Activated CD8-positive, alpha-beta T cell treated with anti-CD3 and anti-CD28 coated beads for 36 hours (primary cell): ENCODE results near the gene AFAP1. TPM values are rescaled to one million over a fixed set of nuclear protein-coding genes. Genes with fewer than 3 reads are reported as not detected.

Experiments used
- ATAC-seq: fragments of 200-7000 bp; cut with Tn5 transposase; one replicate; pipeline ENCODE4 v1.10.0; 2021; ENCODE audit warnings: mild to moderate bottlenecking, moderate library complexity
- CTCF ChIA-PET: fragments of 350-600 bp; sonication (Branson Sonifier 250); formaldehyde crosslinking; loops from one replicate; lab custom pipeline; 2021; ENCODE audit warnings: antibody characterized with exemption; lab: Charles Lee
- POLR2A ChIA-PET: fragments of 350-600 bp; sonication (Branson Sonifier 250); formaldehyde crosslinking; loops from one replicate; lab custom pipeline; 2021; ENCODE audit warnings: antibody characterized with exemption; lab: Charles Lee
- DNase-seq: peaks from one replicate; pipeline ENCODE4 v3.0.0-alpha.2; 2020
- H3K27ac Mint-ChIP-seq: one replicate; pipeline ENCODE4 v1.8.0; 2021; ENCODE audit warnings: mild to moderate bottlenecking, mixed read lengths
- H3K27me3 Mint-ChIP-seq: one replicate; pipeline ENCODE4 v1.8.0; 2021; ENCODE audit warnings: mixed read lengths
- H3K36me3 Mint-ChIP-seq: one replicate; pipeline ENCODE4 v1.8.0; 2021; ENCODE audit warnings: low read depth, mixed read lengths
- H3K4me1 Mint-ChIP-seq: one replicate; pipeline ENCODE4 v1.8.0; 2021; ENCODE audit warnings: low read depth, mixed read lengths
- H3K4me3 Mint-ChIP-seq: one replicate; pipeline ENCODE4 v1.8.0; 2021; ENCODE audit warnings: mild to moderate bottlenecking, moderate library complexity, mixed read lengths
- H3K9me3 Mint-ChIP-seq: one replicate; pipeline ENCODE4 v1.8.0; 2021; ENCODE audit warnings: mixed read lengths
- CTCF ChIP-seq: fragments of 200-600 bp; IDR thresholded peaks from one replicate; pipeline ENCODE4 v1.8.0; 2022; ENCODE audit warnings: antibody characterized with exemption, mild to moderate bottlenecking
- intact Hi-C: fragments of 100-400 bp; cut with micrococcal nuclease; formaldehyde crosslinking; loops from one replicate; pipeline ENCODE4 v1.10.0; 2022
- total RNA-seq, 2 experiments: library from RNA; stranded (reverse); gene quantifications; one replicate each; pipeline ENCODE4 v1.2.3, GENCODE V29; 2021

AFAP1 gene
- total RNA-seq, 2 experiments from 2014 or later: 25.5 to 26.5 TPM

DNA sequence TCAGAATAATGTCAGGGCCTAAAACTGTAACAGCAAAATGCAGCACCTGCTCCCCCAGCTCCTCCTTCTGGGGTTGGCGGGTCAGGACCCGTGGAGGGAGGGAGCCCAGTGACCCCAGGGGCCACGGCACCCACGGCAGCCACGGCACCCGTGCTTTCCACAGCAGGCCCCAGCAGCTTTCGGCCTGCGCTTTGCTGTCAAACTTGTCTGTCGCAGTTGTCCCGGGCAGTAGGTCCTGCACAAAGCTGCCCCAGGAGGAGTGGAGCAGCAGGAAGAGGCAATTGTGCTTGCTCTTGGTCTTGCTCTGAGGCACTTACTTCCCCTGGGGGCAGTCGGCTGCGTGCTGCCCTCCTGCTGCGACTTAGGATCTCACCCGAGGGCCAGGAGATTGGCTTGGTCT is 183.6 kb downstream of the AFAP1 start:
- CTCF ChIA-PET: no interaction called here
- POLR2A ChIA-PET: no interaction called here
- intact Hi-C loops: no loop called here
- Mint-ChIP-seq H3K36me3 (no peaks in the 10 kb centered on the region), H3K4me3 (no peak overlapping the region), H3K27ac (no peak overlapping the region), H3K27me3 (no peaks in the 10 kb centered on the region), H3K4me1 (peaks cover 33% of the 10 kb centered on the region), H3K9me3 (no peaks in the 10 kb centered on the region)
- ATAC-seq: no peak
- no peak for DNase-seq
- TF ChIP-seq CTCF: no peak

DNA sequence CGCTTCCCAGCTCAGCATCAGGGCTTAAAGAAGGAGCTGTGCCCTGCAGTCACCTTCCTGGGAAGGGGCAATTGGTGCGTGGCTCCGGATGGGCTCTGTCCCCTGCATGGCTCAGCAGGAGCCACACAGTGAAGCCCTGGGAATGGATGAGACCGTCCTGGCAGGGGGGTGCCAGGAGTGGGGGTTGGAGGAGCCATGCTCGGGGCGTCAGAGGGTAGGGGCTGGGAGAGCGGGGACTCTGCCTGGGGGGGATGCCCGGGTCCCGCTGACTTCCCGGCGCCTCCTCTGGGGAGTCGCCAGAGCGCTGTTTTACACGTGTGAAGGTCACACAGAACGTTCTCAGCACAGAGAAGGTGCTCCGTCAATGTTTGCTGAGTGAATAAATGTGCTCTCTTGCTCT is 184.1 kb downstream of the AFAP1 start:
- CTCF ChIA-PET: no interaction called here
- POLR2A ChIA-PET: no interaction called here
- Mint-ChIP-seq H3K9me3 (no peaks in the 10 kb centered on the region), H3K36me3 (no peaks in the 10 kb centered on the region), H3K27ac (no peak overlapping the region), H3K4me1 (peaks cover 36% of the 10 kb centered on the region), H3K27me3 (no peaks in the 10 kb centered on the region), H3K4me3 (no peak overlapping the region)
- no peak for TF ChIP-seq CTCF
- intact Hi-C loops: no loop called here
- DNase-seq: no peak
- ATAC-seq: no peak

GRCh38 chr4:7754565-7755262 is 184.9 kb downstream of the AFAP1 start:
- H3K27me3 Mint-ChIP-seq: no peaks in the 10 kb centered on the region
- DNase-seq (no peak), ATAC-seq (no peak)
- no peaks in the 10 kb centered on the region for H3K36me3 Mint-ChIP-seq
- POLR2A ChIA-PET: no interaction called here
- intact Hi-C loops: no loop called here
- H3K4me3 Mint-ChIP-seq: no peak overlapping the region
- no peaks in the 10 kb centered on the region for H3K9me3 Mint-ChIP-seq
- no peak overlapping the region for H3K27ac Mint-ChIP-seq
- CTCF ChIA-PET: no interaction called here
- no peak for TF ChIP-seq CTCF
- peaks cover 37% of the 10 kb centered on the region for H3K4me1 Mint-ChIP-seq

DNA sequence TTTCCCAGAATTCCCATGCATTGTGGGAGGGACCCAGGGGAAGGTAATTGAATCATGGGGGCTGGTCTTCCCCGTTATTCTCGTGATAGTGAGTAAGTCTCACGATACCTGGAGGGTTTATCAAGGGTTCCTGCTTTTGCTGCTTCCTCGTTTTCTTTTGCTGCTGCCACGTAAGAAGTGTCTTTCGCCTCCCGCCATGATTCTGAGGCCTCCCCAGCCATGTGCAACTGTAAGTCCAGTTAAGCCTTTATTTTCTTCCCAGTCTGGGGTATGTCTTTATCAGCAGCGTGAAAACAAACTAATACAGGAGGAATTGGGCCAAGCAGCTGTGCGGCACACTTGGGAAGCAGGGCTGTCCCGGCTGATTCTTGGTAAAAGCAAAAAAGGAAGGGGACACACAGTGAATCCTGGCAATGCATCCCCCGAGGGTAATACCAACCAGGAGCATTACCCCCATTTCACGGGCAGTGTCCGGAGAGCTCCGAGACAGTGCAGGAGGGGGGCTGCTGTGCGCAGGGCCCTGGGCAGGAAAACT is 185.7 kb downstream of the AFAP1 start:
- DNase-seq: no peak
- H3K9me3 Mint-ChIP-seq: no peaks in the 10 kb centered on the region
- no peak overlapping the region for H3K4me3 Mint-ChIP-seq
- no peak for ATAC-seq
- no peaks in the 10 kb centered on the region for H3K27me3 Mint-ChIP-seq
- peaks cover 38% of the 10 kb centered on the region for H3K4me1 Mint-ChIP-seq
- no peak for TF ChIP-seq CTCF
- ChIA-PET CTCF (no interaction called here), POLR2A (interaction anchor here (0.7 kb wide), 1 partner anchor 53 kb away, joined by 3 read pairs; no protein-coding TSS in a partner anchor)
- no peaks in the 10 kb centered on the region for H3K36me3 Mint-ChIP-seq
- H3K27ac Mint-ChIP-seq: no peak overlapping the region
- intact Hi-C loops: no loop called here

DNA sequence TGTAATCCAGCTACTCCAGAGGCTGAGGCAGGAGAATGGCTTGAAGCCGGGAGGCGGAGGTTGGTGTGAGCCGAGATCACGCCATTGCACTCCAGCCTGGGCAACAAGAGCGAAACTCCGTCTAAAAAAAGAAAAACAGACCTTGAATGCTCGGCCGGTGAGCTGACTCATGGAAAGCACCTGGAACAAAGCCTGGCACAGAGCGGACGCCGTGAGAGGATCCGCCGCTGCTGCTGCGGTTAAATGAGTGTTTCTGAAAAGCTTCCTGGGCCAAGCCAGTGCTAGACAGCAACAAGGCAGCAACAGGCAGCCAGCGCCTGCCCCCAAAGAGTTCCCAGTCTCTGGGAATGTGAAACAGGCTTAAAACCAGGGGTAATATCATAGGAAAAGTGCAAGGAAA is 186.4 kb downstream of the AFAP1 start:
- no peak for DNase-seq
- Mint-ChIP-seq H3K36me3 (no peaks in the 10 kb centered on the region), H3K4me1 (peaks cover 37% of the 10 kb centered on the region), H3K27ac (no peak overlapping the region), H3K27me3 (no peaks in the 10 kb centered on the region), H3K9me3 (no peaks in the 10 kb centered on the region), H3K4me3 (no peak overlapping the region)
- ChIA-PET POLR2A (interaction anchor here (0.7 kb wide), 1 partner anchor 53 kb away, joined by 3 read pairs; no protein-coding TSS in a partner anchor), CTCF (no interaction called here)
- no peak for ATAC-seq
- intact Hi-C loops: no loop called here
- TF ChIP-seq CTCF: no peak
